HG03139 (cell line): ENCODE measurements around the gene AMTN.

Experiments
- ATAC-seq: cut with Tn5 transposase; IDR thresholded peaks from one replicate; pipeline ENCODE4 v1.9.1; 2021; ENCODE audit not compliant: unreplicated experiment

The AMTN gene

GRCh38 chr4:70559211-70559830 lies 41.0 kb downstream of the AMTN start:
- peak; percentile 70 for ATAC-seq

GRCh38 chr4:70559924-70560323 lies 41.6 kb downstream of the AMTN start:
- no peak for ATAC-seq

- no peak for ATAC-seq
These were observed 45.7 kb downstream of the AMTN start for GRCh38 chr4:70564033-70564432.

- ATAC-seq = no peak
These were observed 52.4 kb downstream of the AMTN start for GRCh38 chr4:70570796-70571195.

- no peak for ATAC-seq
These were observed 53.4 kb downstream of the AMTN start for GRCh38 chr4:70571772-70572171.

GRCh38 chr4:70575964-70576363 lies 57.6 kb downstream of the AMTN start:
- no peak for ATAC-seq

GRCh38 chr4:70577220-70577927 lies 59.0 kb downstream of the AMTN start:
- no peak for ATAC-seq

GRCh38 chr4:70581980-70582379 lies 63.6 kb downstream of the AMTN start:
- ATAC-seq = no peak
